GM18498 (cell line): Measurements from ENCODE around the gene AP2B1.
"Not testable (repeated sequence)": the region's sequence is repeated elsewhere in the genome, so short reads cannot be mapped to it uniquely, and the experiment has no call there.

ENCODE experiments used
- ATAC-seq: cut with Tn5 transposase; IDR thresholded peaks from one replicate; pipeline ENCODE4 v1.9.1; 2021; ENCODE audit warnings: mild to moderate bottlenecking, moderate library complexity; ENCODE audit not compliant: unreplicated experiment

AP2B1 gene

DNA sequence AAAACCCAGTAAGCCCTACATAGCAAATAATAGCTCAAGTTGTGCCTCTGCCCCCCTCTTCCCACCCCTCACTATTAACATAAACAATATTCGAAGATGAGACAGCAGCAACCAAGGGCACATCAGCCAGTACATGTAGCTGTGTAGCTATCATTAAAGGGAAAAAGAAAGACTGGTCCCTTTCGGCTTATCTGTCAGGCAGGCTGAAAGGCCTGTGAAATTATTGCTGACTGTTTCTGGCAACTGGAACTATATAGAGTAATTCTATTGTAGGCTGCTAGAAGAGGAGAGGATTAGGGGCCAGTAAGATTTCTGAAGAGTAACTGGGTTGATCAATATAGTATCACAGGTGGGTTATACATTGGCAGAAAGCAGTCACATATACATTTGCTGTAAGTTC lies 107.8 kb downstream of the AP2B1 start:
- no peak for ATAC-seq

DNA sequence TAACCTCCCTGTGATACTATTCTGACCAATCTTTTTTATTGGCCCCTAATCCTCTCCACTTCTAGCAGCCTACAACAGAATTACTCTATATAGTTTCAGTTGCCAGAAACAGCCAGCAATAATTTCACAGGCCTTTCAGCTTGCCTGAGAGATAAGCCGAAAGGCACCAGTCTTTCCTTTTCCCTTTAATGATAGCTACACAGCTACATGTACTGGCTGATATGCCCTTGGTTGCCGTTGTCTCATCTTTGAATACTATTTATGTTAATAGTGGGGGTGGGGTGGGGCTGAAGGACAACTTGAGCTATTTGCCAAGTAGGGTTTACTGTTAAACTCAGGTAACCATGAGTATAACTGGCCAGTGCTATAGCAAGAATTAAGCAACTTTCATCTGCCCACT lies 108.5 kb downstream of the AP2B1 start:
- no peak for ATAC-seq

DNA sequence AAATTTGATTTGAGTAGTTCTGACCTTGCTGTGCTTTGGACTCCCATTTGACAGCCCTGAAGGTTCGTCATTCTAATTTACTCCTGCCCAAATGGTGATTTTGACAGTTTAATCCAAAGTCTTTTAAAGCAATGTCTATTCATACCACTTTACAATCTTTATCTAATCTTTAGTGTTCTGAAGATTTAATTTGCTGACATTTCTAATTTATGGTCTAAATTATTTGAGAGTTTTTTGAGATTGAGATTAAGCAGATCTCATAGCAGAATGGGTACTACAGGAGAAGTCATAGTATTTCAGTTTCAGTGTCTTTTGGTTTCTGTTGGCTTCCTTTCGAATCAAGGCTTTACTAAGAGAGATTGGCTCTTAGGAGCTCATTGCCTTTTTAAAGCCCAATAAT lies 111.7 kb downstream of the AP2B1 start:
- ATAC-seq, result no peak

DNA sequence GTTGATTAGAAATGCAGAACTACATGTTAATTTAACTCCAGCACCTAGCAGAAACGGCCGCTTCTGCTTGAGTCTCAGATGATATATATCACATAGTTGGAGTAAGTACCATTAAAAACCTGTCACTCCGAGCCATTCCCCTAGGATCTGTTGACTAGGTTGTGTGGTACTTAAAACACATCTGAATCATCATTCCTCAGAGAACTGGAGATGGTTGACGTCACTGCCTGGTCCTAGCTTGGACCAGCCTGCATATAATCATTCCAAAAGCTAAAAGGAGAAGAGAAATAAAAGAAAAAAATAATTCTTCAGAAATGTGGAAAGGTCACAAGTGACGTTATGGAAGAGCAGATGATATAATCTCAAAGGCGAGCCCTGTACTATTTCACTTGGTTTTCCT lies 113.0 kb downstream of the AP2B1 start:
- ATAC-seq, result no peak

DNA sequence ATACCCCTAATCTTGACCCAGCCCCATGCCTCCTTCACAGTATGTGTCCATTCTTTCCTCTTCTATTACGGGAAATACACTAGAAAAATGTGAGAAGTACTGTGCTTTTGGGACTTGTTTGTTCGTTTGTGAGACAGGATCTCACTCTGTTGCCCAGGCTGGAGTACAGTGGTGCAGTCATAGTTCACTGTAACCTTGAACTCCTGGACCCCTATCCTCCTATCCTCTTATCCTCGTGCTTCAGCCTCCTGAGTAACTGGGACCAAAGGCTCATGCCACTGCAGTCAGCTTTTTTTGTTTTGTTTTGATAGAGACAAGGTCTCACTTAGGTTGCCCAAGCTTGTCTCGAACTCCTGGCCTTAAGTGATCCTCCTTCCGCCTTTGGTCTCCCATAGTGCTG lies 114.4 kb downstream of the AP2B1 start:
- no peak for ATAC-seq

DNA sequence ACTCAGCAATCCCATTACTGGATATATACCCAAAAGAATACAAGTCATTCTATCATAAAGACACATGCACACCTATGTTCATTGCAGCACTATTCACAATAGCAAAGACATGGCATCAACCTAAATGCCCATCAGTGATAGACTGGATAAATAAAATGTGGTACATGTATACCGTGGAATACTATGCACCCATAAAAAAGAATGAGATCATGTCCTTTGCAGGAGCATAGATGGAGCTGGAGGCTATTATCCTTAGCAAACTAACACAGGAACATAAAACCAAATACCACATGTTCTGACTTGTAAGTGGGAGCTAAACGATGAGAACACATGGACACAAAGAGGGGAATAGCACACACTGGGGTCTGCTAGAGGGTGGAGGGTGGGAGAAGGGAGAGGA lies 116.2 kb downstream of the AP2B1 start:
- ATAC-seq, result not testable (repeated sequence)

DNA sequence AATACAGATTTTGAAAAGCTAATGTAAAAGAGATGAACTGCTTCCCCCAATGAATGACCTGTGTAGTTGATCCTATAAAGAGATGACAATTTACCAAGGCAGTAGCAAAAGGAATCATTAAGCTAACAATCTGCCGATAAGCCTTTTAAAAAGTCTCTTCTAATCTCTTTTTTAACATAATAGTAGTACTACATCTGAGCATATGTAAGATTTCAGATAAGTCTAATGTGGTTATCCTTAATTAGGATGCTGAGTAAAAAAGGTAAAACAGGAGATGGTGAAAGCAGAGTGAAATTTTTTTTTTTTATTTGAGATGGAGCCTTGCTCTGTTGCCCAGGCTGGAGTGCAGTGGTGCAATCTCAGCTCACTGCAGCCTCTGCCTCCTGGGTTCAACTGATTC lies 118.1 kb downstream of the AP2B1 start:
- no peak for ATAC-seq

DNA sequence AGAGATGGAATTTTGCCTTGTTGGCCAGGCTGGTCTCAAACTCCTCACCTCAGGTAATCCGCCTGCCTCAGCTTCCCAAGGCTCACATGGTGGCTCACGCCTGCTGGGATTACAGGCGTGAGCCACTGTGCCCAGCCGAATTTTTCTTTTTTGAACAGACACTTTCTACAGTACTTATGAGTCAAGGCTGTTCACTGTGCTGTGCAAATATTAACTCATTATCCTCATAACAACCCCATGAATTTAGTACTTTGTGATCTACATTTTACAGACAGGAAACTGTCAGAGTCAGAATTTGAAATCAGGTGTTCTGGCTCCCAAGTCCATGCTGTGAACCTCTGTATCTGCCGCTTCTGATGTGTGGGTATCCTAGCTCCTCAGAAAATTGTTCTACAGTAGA lies 118.6 kb downstream of the AP2B1 start:
- ATAC-seq, result no peak

DNA sequence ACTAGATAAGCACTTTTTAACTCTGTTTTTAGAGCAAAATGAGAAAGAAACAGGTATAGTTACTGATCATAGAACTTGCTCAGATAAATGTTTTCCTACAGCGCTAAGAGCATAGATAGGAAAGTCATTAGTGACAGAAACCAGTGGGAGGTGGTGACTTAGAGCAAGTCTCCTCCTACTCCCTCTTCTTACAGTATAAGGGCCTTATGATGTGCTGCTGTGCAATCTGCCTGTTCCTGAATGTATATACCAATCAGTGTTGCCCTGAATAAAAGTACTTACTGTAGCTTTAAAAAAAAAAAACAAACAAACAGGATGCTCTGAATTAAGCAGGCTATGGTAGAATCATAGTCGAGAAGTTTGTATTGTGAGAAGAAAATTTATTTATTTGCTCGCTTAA lies 121.0 kb downstream of the AP2B1 start:
- no peak for ATAC-seq

DNA sequence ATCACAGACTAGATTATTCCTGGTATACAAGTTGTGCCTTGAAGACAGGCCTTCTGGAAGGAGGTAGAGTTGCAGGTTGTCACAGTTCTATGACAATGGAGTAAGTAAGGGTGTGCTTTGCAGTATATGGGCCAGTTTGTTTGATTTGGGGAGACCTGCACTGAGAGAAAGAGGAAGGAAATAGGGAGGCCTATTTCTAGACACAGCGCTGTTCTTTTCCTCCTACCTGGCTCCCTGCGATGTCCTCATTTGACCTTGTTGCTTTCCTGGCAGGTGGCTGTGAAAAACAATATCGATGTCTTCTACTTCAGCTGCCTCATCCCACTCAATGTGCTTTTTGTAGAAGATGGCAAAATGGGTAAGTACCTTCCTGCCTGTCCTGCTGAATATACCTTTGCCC lies 121.8 kb downstream of the AP2B1 start:
- ATAC-seq, result no peak

DNA sequence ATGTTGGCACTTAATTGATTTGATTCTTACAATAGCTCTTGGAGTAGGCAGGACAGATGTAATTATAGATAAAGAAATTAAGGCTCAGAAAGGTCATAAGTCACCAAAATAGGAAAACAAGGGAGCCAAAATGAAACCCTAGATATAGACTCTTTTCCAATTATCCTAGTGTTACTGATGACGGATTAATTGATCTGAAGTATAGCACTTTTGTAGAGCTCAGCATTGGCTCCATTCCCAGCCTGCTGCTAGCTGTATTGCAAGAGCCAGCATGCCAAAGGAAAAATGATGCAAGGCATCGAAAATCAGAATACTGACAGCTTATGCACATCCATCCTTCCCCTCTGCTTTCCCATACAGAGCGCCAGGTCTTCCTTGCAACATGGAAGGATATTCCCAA lies 122.8 kb downstream of the AP2B1 start:
- ATAC-seq, result no peak

DNA sequence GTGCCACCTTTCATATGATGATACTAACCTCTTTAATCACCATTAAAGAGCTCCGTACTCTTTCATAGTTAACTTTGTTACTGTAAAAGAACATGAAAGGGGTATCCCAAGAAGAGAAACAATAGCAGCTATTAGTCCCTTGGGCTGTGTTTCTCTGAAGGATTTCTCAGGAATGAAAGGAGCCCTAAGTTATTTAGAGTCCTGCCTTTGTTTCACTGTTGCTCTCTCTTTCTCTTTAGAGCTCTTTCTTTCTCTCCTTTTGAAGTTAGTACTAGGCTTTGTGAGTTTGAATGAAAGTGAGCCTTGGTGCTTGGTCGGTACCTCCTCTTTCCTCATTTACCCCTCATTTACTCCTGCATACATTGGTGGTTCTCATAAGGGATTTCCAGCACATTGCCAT lies 123.8 kb downstream of the AP2B1 start:
- ATAC-seq, result no peak

DNA sequence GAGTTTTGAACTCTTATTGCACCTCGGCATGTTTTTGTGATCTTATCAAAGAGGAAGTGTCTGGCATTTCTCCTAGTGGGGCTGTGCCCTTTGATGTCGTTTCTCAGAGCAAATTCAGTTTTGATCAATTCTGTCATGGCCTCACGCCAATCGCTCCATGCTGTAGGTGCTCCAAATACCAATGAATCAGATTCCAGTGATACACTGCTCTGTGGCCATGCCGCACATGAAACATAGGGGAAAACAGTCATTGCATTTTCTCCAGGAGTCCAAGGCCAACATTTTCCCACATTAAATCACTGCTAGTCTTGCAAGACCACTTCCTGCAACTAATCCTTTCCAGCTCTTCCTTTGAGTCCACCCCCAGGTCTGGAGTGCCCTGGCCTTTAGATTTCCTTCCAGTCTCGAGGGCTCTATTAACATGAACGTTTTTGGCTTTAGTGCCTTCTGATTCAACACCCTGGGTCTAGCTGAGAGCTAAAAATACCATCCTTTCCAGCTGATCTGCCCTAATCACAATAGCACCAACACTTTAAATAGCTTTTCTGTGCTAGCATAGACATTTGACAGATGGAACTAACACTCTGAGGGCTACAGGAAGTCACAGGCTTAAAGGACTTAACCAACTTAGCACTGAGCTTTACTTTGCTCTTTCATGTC lies 126.1 kb downstream of the AP2B1 start:
- no peak for ATAC-seq

DNA sequence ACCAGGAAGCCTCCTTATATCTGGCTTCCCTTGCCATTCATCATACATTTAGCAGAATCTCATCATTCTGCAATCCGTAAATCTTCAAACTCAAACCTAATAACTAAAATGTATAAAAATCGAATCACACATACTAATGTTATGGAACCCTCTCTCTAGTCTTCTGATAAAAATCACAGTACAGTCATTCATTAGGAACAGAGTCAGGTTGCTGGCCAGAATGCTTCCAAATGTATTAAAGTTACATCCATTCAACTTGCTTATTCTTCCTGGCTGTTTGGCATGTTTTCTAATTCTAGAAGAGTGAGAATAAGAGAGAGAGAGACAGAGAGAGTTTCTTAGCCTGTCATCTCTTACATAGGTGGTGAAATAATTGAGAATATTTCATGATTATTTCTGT lies 127.9 kb downstream of the AP2B1 start:
- no peak for ATAC-seq

DNA sequence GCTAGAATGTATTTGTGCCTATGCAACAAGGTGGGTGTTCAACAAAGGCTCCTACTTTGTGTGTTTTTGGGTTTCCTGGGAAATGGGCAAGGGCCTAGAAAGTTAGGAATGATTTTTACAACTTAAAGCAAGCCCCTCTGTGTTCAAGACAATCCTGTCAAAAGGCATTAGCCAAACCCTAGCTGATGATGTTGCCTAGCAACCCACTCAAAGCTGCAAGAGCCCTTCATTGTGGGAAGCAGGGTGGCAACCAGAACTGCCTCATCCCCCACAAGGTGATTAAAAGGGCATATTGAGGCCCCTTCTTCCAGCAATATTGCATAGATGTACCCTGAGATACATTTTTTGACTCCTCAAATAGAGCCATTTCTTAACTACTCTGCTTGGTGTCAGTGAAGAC lies 128.3 kb downstream of the AP2B1 start:
- ATAC-seq, result no peak

DNA sequence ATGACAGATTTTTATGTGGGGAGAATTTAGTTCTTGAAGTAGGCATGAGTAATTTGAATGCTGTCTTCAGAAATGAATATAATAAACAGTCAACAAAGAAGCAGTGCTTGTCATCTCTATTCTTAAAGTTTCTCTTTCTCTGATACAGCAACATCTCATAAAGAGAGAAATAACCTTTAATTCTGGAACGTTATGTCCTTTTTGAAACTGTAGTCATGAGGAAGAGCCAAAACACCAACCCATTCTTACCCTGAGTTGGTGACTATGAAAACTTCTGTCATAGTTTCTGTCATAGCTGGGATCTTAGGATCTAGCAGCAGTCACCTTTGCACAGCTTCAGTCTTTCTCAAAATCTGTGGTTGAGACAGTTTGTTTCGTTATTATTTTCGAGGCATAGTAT lies 129.1 kb downstream of the AP2B1 start:
- no peak for ATAC-seq

DNA sequence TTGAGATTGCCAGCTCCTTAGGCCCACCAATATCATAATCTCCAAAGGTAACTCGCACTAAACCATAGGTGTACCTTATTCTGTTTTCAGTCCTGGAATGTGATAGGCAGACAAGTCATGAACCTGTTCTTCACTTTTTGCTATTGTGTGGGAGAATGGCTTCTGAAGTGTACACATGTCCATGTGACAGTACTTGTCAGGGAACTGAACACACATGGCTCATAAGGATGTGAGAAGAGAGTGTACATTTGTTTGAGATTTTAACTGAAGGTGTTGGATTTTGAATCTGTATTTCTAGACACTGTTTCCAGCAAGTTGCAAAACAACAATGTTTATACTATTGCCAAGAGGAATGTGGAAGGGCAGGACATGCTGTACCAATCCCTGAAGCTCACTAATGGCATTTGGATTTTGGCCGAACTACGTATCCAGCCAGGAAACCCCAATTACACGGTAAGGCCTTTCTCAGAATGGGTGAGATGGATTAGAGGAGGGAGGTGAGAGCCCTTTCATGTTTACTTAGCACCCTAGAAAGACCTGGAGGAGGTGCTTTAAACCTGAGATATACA lies 129.9 kb downstream of the AP2B1 start:
- ATAC-seq, result no peak

DNA sequence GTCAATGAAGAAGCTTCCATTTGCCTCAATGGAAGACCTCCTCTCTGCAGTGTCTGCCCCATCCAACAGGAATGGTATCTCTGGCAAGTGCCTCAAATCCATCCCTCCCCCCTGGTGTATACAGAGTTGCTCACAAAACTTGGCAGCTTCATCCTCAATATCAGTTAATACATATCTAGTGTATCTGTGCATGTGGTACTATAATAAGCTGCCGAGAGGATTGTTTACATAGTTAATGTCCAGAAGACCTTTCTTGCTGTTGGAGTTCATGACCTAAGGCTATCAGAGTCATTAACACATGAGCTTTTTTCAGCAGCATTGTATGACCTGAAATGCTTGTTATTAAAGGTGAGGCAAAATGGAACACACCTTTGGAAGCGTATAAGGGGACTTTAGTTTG lies 130.4 kb downstream of the AP2B1 start:
- no peak for ATAC-seq

DNA sequence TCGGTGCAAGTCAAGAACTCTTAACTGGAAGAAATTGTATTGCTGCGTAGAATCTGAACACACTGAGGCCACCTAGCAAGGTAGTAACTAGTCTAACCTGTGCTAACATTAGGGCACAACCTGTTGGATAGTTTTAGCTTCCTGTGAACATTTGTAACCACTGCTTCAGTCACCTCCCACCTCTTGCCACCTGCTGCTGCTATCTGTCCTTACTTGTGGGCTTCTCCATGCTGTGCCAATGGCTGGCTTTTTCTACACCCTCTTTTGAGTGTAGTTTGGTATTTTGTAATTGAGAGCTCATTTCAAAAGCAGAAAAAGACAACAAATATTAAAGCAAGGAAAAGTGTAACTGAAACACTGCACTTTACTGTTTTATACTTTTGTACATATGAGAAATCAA lies 136.6 kb downstream of the AP2B1 start:
- ATAC-seq, result no peak

DNA sequence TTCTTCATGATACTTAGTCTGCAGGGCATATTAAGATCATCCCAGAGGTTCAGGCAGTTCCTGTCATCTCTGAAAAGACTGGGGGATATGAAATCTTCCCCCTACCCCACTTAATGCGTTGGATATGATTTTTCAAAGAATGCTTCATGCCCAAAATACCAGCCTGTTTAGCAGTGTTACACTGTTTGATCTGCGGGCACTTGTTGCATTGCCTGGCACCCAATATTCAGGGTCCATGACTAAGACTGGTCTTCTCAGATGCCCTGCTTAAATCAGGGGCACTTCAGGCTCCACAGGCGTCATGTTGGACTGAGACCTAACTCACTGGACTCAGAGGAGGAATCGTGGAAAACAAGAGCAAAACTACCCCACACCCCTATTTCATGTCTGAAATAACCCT lies 137.9 kb downstream of the AP2B1 start:
- ATAC-seq, result no peak

DNA sequence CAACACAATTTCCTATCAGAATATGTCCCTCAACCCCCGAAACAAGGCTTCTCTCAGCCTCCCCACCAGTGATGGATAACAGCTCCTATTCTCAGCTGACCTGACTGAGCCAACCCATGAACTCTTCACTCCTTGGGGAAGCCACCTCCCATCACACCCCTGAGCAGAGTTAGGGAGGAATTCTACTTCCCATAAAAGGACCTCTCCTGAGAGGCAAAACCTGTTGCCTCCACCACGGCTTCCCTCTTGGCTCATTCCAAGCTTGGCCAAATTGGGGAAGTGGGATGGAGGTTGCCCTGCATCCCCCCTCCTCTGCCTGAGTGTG lies 138.6 kb downstream of the AP2B1 start:
- no peak for ATAC-seq

DNA sequence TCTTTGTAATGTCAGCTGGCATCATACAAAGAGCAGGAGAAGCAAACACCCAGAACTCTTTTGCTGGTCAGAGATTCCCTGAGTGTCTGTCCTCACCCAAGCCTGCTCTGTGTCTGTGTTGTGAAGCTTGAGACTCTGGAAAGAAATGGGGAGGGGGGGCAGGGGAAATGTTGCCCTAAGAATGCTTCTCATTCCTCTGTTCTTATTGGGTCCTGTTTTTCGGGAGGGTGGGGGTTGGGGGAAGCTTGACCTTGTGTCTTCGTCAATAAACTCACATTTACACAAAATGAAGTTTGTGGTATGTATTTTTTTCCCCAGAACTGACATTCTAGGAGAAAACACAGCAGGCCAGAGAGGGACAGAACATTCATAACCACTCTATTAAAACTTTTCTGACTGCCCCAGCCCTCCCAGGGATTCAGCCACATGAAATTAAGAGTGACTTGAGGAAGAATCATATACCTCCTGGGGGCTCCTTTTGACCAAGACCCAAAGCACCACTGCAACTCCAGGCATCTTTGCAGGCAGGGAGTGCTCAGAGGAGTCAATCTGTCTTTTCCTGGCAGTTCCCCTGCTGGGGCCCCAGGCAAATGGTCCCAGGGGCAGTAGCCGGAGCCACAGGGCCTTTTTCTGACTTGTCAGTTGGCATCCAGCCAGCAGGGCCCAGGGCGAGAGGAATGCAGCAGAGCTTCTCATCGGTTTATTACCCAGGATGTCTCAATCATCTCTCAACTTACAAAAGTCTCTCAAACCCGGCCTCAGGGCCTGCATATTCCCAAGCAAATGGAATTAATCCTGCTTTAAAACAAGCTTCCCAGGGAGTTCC lies 139.2 kb downstream of the AP2B1 start:
- ATAC-seq, result no peak
